Endothelial cell of umbilical vein (primary cell): ENCODE results near the gene SPON2. TPM values are rescaled to one million over a fixed set of nuclear protein-coding genes. Genes with fewer than 3 reads are reported as not detected.

ENCODE experiments used
- BruUV-seq: library from RNA; stranded (reverse); fragments of 400-500 nt; replicated peaks from 2 replicates; lab custom pipeline; 2021; lab: Mats Ljungman, UMichigan
- CTCF ChIA-PET: fragments of 300-600, 350-600 bp; sonication (Branson Sonifier 250); formaldehyde crosslinking; loops from one replicate; lab custom pipeline; 2021; ENCODE audit warnings: antibody characterized with exemption, inconsistent platforms; lab: Charles Lee
- POLR2A ChIA-PET: fragments of 300-600, 350-600 bp; sonication (Branson Sonifier 250); formaldehyde crosslinking; loops from one replicate; lab custom pipeline; 2021; ENCODE audit warnings: antibody characterized with exemption, inconsistent platforms; lab: Charles Lee
- DNase-seq: peaks from one replicate; pipeline ENCODE4 v3.0.0-alpha.2; 2011; ENCODE audit warnings: low read depth, low spot score
- FAIRE-seq: peaks from 2 replicates; lab custom pipeline; 2011; peaks lifted over from hg19 to GRCh38; lab: Jason Lieb, UNC
- H2AFZ ChIP-seq: 2 replicates; pipeline ENCODE4 v1.6.0; 2012; ENCODE audit warnings: low read depth, low read length, control low read depth, inconsistent platforms
- H3K27ac ChIP-seq: 2 replicates; pipeline ENCODE4 v1.5.1; 2011; ENCODE audit warnings: low read depth, mild to moderate bottlenecking, control low read depth, low read length, moderate library complexity; ENCODE audit not compliant: insufficient read depth
- H3K27me3 ChIP-seq, 2 experiments: 2 replicates each; pipeline versions ENCODE4 v1.6.0 to v1.6.1; 2011; ENCODE audit warnings: low read length in 2 of 2, mixed read lengths in 1 of 2; ENCODE audit not compliant: control insufficient read depth in 2 of 2, insufficient read depth in 2 of 2
- H3K36me3 ChIP-seq, 2 experiments: 2 replicates in 1 of 2; 3 replicates in 1 of 2; pipeline ENCODE4 v1.5.1; 2011; ENCODE audit warnings: low read length in 2 of 2, mild to moderate bottlenecking in 1 of 2, moderate library complexity in 1 of 2; ENCODE audit not compliant: control insufficient read depth in 2 of 2, insufficient read depth in 2 of 2; ENCODE audit errors: extremely low read depth in 1 of 2
- H3K4me1 ChIP-seq: 3 replicates; pipeline ENCODE4 v1.5.1; 2011; ENCODE audit warnings: mild to moderate bottlenecking, low read length; ENCODE audit not compliant: control insufficient read depth, insufficient read depth; ENCODE audit errors: extremely low read depth
- H3K4me2 ChIP-seq: 2 replicates; pipeline ENCODE4 v1.6.1; 2011; ENCODE audit warnings: low read length, control low read depth, mixed read lengths; ENCODE audit not compliant: insufficient read depth
- H3K4me3 ChIP-seq, 3 experiments: fragments of 200-600 bp in 1 of 3; sonication (generic), shearing (Covaris generic) in 1 of 3; replicated peaks in 1 of 3; 2 replicates each; pipeline ENCODE4 v1.5.1; 2011 to 2016; ENCODE audit warnings: control low read depth in 3 of 3, low read length in 3 of 3, mild to moderate bottlenecking in 2 of 3, inconsistent platforms in 1 of 3, low read depth in 1 of 3, moderate library complexity in 1 of 3; ENCODE audit not compliant: insufficient read depth in 1 of 3
- H3K79me2 ChIP-seq: 2 replicates; pipeline ENCODE4 v1.6.0; 2012; ENCODE audit warnings: low read length, inconsistent platforms; ENCODE audit not compliant: control insufficient read depth, insufficient read depth
- H3K9ac ChIP-seq: replicated peaks from 2 replicates; pipeline ENCODE3; 2011; ENCODE audit warnings: low read length, control low read depth; ENCODE audit not compliant: insufficient read depth; ENCODE audit errors: extremely low read depth
- H3K9me1 ChIP-seq: replicated peaks from 3 replicates; pipeline ENCODE4 v1.6.0; 2011; ENCODE audit warnings: mild to moderate bottlenecking, low read length; ENCODE audit not compliant: control insufficient read depth, insufficient read depth; ENCODE audit errors: extremely low read depth
- H3K9me3 ChIP-seq: replicated peaks from 2 replicates; pipeline ENCODE4 v1.5.1; 2012; ENCODE audit warnings: low read length, inconsistent platforms; ENCODE audit not compliant: control insufficient read depth, insufficient read depth
- H4K20me1 ChIP-seq: replicated peaks from 2 replicates; pipeline ENCODE3; 2011; ENCODE audit warnings: mild to moderate bottlenecking, low read length; ENCODE audit not compliant: control insufficient read depth, insufficient read depth; ENCODE audit errors: extremely low read depth
- CTCF ChIP-seq, 2 donors: IDR thresholded peaks; 1 replicate in 1 of 2; 2 replicates in 1 of 2; pipeline ENCODE4 v1.5.1; 2011; ENCODE audit warnings: low read length in 2 of 2, mild to moderate bottlenecking in 2 of 2, moderate library complexity in 2 of 2, control low read depth in 1 of 2, inconsistent platforms in 1 of 2, low read depth in 1 of 2; ENCODE audit not compliant: insufficient read depth in 1 of 2; ENCODE audit errors: extremely low read depth in 1 of 2
- EZH2 ChIP-seq: IDR thresholded peaks from 2 replicates; pipeline ENCODE4 v1.6.1; 2012; ENCODE audit warnings: borderline replicate concordance, low read depth, mild to moderate bottlenecking, moderate library complexity, low read length, inconsistent platforms; ENCODE audit not compliant: severe bottlenecking
- FOS ChIP-seq: IDR thresholded peaks from 2 replicates; pipeline ENCODE4 v1.6.1; 2011; ENCODE audit warnings: mild to moderate bottlenecking, low read length, moderate library complexity, borderline replicate concordance; ENCODE audit not compliant: insufficient read depth
- GATA2 ChIP-seq: IDR thresholded peaks from 2 replicates; pipeline ENCODE4 v1.7.0; 2011; ENCODE audit warnings: low read depth, mild to moderate bottlenecking, moderate library complexity, mixed read lengths, low read length; ENCODE audit not compliant: insufficient read length, insufficient read depth
- JUN ChIP-seq: IDR thresholded peaks from 2 replicates; pipeline ENCODE4 v1.6.1; 2011; ENCODE audit warnings: borderline replicate concordance, low read depth; ENCODE audit not compliant: insufficient read length, insufficient read depth
- MAX ChIP-seq: IDR thresholded peaks from 2 replicates; pipeline ENCODE4 v1.6.1; 2011; ENCODE audit not compliant: insufficient read depth, insufficient read length
- MYC ChIP-seq: IDR thresholded peaks from one replicate; pipeline ENCODE4 v1.6.1; 2011; ENCODE audit warnings: mild to moderate bottlenecking, low read depth, low read length
- POLR2A ChIP-seq: IDR thresholded peaks from 2 replicates; pipeline ENCODE4 v1.6.1; 2012; ENCODE audit warnings: low read depth, mild to moderate bottlenecking, control low read depth, low read length
- POLR2AphosphoS5 ChIP-seq: IDR thresholded peaks from 2 replicates; pipeline ENCODE4 v1.6.1; 2012; ENCODE audit warnings: low read depth, mild to moderate bottlenecking, control low read depth, low read length, moderate library complexity; ENCODE audit not compliant: insufficient read depth
- dilution Hi-C: fragments of 300-500 bp; cut with MboI; formaldehyde crosslinking; loops from one replicate; pipeline ENCODE4 v1.15.0; 2019; ENCODE audit warnings: low sequenced_read_pairs; ENCODE audit not compliant: extremely low pct_ligation_motif_present
- intact Hi-C: fragments of 100-400 bp; cut with micrococcal nuclease; formaldehyde crosslinking; loops from one replicate; pipeline ENCODE4 v1.10.0; 2022
- polyA plus RNA-seq, 4 experiments: library from polyadenylated mRNA; depleted of rRNA in 3 of 4; stranded (reverse) in 3 of 4; unstranded in 1 of 4; fragments of >200 nt; gene quantifications; 2 replicates each; pipeline versions ENCODE4 v1.2.1 to v1.2.3, GENCODE V29; 2011 to 2012; ENCODE audit warnings: missing spikeins in 1 of 4
- total RNA-seq: library from RNA; stranded (reverse); gene quantifications from 2 replicates; pipeline ENCODE4 v1.2.3, GENCODE V29; 2021

The SPON2 gene
- total and polyA plus RNA-seq, 2 donors (not counting 3 experiments of a cell fraction or from before 2014, with no cell fraction given): 0.04 TPM; not detected in 1

GRCh38 chr4:1124818-1125217 is 47.6 kb downstream of the SPON2 start:
- Histone ChIP-seq H3K4me3 (no peak overlapping the region), H3K27ac (no peak overlapping the region), H3K36me3 (no peaks in the 10 kb centered on the region), H3K79me2 (no peaks in the 10 kb centered on the region), H2AFZ (no peak overlapping the region), H3K4me2 (no peak overlapping the region), H3K27me3 (peaks cover 7 to 12% of the 10 kb centered on the region in 2 experiments), H3K9me3 (no peaks in the 10 kb centered on the region), H3K4me1 (no peaks in the 10 kb centered on the region), H3K9ac (no peak overlapping the region), H4K20me1 (no peaks in the 10 kb centered on the region), H3K9me1 (no peaks in the 10 kb centered on the region)
- dilution Hi-C loops: no loop called here
- intact Hi-C loops: no loop called here
- POLR2A ChIA-PET: no interaction called here
- BruUV-seq: no TSS peak
- CTCF ChIA-PET: no interaction called here
- TF ChIP-seq MYC (no peak), GATA2 (no peak), EZH2 (no peak), POLR2A (no peak), JUN (no peak), MAX (no peak), FOS (no peak), POLR2AphosphoS5 (no peak), CTCF (IDR thresholded peaks at IDR 0.05; ENCODE audit: extremely low read depth in 1 of 2, insufficient read depth in 1 of 2, low read depth in 1 of 2, low read length in 2 of 2) (no peak)
- FAIRE-seq (no peak), DNase-seq (no peak)
